NCI-H1930 (cell line): ENCODE results near the gene MTA1.

ENCODE experiments used
- DNase-seq, 2 experiments: peaks; one replicate each; lab custom pipeline; 2025; lab: John Stamatoyannopoulos, UW

Gene MTA1

GRCh38 chr14:105408592-105408991 is 11.0 kb upstream of the MTA1 start:
- DNase-seq, result no peak

DNA sequence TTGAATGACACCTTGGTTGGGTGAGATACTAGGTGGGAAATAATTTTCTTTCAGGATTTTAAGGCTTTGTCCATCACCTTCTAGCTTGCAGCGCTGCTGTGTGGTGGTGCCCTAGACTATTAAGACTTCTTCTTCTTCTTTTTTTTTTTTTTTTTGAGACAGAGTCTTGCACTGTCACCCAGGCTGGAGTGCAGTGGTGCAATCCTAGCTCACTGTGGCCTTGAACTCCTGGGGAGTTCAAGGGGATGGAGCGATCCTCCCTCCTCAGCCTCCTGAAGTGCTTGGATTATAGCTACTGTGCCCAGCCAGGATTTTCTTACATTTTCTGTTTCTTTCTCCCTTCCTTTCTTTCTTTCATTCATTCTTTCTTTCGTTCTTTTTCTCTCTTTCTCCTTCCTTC is 10.3 kb upstream of the MTA1 start:
- no peak for DNase-seq

DNA sequence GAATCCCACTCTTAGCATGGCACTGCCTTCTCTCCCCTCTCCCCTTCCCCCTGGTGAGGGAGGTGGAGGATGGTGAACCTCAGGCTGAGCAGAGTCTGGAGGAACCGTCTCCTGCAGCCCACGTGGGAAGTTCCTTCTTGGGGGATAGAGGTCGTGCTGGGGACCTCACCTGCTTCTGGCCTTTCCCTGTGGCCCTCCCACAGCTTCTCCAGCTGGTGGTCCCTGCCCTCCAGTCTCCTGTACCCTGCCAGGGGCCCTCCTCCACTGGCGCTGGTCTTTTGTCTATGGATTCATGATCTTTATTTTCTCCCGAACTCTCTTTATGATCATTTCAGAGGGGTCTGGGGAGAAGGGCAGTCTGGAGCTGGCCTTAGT is 9.0 kb upstream of the MTA1 start:
- DNase-seq, result no peak

DNA sequence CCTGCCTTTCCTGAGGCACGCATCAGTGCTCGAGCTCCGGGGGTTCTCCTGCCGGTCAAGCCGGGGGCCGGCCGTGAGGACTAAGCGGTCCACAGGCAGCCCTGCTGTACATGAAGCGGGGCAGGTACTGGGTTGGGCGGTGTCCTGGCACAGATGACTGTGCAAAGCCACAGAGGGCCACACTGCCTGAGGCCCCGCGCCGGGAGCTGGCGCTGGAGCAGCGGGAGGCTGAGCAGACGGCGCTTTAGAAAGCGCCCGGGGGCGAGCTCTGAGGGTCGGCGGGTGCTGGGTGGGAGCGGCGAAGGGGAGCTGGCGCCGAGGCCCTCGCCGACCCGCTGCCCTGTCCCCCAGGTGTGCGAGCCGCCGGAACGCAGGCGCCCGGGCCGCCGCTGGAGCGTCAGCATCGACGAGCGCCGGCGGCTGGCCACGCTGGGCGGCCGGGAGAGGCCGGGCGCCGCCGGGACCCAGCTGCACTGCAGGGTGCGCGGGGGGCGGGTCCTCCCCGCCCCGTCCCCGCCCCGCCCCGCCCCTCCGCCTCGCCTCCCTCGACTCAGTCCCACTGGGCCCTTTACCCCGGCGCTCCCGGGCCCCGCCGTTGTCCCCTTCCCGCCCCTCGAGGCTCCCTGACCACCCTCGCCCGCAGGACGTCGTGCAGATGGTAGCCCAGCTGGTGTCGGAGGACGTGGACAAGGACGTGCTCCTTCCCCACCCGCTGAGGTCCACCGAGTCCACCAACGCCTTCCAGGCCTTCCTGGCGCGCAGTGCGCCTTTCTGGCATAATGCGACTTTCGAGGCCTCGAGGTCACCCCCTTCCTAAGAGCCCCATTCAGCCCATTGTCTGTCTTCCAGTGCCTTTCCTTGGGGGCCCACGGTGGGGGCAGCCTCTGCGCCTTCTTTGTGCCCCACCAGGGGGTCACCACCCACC is 8.3 kb upstream of the MTA1 start:
- peak in 1 of 2 experiments; percentile 13 for DNase-seq

DNA sequence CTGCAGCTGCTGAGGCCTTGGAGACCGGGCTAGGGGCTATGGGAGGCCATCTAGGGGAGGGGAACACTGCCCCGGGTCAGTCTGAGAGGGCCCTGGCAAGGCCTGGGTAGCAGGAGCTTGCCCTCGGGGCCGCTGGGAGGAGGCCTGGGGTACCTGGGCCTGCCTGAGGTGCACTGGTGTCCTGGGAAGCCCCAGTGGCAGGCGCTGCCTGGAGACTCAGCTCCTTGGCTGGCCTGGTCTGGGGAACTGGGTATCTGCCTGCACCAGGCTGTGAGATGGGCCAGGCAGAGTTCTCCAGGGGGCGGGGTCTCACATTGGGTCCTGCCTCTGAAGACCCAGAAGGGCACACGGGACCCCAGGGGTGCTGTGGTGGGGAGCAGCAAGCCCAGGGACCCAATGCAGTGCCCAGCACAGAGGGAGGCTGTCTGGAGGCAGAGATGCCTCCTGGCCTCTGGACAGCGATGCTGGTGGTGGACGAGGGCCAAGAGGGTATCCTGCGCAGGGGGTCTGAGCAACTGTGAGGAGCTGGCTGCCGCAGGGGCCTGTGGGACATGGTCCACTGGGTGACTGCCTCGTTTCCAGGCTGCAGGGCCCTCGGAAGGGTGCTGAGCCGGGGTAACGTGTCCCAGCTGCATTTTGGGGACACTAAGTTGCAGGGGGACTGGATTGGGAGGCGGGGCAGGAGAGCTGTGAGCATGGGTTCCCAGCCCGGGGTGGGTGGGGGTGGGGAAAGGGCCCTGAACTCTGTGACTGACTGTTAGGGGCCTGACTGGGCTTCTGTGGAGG is 7.4 kb upstream of the MTA1 start:
- no peak for DNase-seq

- no peak for DNase-seq
Measured at GRCh38 chr14:105412771-105413543, 6.7 kb upstream of the MTA1 start.

DNA sequence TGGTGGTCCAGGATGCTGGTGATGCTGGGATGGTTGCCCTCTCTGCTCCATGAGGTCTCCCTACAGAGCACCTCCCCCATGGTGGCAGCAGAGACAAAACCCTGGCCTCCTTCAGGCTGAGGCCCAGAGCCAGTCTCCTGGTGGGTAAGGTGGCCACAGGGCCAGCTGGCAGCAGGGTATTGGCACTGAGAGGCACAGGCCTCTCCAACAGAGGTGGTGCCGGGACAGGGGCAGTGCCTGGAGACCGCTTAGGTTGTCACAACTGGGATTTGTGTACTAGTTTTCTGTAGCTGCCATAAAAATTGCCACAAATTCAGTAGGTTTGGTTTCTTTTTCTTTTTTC is 6.1 kb upstream of the MTA1 start:
- DNase-seq, result no peak

- peak; percentile 60 to 69 for DNase-seq
Measured at GRCh38 chr14:105414456-105415371, 4.9 kb upstream of the MTA1 start.

- no peak for DNase-seq
Measured at GRCh38 chr14:105415481-105416428, 3.9 kb upstream of the MTA1 start.

DNA sequence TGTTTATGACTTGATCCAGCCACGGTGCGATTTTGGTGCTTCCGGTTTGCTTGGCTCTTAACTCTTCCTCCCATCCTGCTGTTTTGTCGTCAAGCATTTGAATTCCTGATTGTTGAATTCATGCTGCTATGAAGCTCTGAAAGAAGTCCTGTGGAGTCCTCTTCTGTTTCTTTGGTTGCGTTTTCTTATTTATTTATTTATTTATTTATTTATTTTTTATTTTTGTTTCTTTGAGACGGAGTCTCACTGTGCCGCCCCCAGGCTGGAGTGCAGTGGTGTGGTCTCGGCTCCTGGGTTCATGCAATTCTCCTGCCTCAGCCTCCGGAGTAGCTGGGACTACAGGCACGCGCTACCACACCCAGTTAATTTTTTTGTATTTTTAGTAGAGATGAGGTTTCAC is 3.0 kb upstream of the MTA1 start:
- no peak for DNase-seq

- no peak for DNase-seq
Measured at GRCh38 chr14:105417690-105418121, 1.9 kb upstream of the MTA1 start.

GRCh38 chr14:105418269-105419194 is 1.1 kb upstream of the MTA1 start:
- DNase-seq, result no peak

DNA sequence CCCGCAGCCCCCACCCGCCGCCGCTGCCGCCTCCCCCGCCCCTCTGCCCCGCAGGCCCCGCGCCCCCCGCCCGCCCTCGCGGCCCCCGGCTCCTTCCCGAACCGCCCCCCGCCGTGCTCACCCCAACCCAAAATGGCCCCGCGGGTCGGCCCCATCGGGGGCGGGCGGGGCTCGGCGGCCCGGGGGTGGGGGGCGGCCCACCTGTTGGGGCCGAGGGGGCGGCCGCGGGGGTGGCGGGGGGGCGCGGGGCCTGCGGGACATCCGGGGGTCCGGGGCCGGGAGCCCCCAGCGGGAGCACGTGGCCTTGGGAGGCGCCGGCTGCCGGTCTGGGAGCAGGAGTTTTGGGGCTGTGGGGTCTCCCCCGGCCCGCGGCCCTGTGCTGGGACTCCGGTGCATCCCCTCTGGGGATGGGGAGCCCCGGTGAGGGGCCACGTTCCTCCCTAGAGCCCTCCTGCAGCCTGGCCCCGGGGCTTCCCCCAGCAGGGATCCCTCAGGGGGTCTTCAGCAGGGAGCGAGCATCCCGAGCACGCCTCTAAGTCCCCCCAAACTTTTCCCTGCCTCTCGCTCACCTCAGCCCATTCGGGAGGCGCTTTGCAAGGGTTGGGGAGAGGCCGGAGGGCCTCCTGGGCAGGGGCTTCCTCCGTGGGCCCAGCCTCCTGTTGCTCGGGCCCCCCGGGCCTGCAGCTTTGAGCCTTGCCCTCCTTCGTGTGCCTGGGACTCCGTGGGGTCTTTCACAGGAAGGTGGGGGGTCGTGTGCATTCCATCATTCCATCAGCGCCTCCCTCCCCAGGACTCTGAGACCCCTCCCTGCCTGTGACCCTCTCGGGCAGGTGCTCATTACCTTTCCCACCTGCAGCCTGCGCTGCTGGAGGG is 710 bp downstream of the MTA1 start:
- no peak for DNase-seq

GRCh38 chr14:105420974-105421674 is 1.5 kb downstream of the MTA1 start:
- DNase-seq, result no peak

GRCh38 chr14:105421723-105422615 is 2.3 kb downstream of the MTA1 start:
- no peak for DNase-seq

- no peak for DNase-seq
Measured at GRCh38 chr14:105422695-105423487, 3.3 kb downstream of the MTA1 start.
